ENCODE results near the gene CCDC146.
A peak's percentile ranks its signal among the peaks of the same experiment; 100 is the strongest.

CCDC146 gene

GRCh38 chr7:77335581-77335980, 213.2 kb downstream of the CCDC146 start:
- no peak for DNase-seq

- no peak for DNase-seq
Observed at GRCh38 chr7:77337456-77337990, 215.1 kb downstream of the CCDC146 start.

DNA sequence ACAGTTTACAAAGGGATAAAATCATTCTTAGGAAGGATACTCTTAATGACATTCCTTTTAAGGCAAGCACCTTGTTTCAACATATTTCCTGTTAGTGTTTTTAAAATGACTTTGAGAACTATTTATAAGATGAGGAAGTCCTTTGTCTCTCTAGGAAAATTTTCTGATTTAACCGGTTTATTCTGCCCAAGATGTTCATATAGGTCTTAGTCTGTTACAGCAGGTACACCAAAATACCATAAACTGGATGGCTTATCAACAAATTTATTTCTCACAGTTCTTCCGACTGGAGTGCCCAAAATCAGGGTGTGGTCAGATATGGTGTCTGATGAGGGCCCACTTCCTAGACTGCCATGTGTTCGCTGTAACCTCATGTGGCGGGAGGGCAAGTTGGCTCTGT, 215.8 kb downstream of the CCDC146 start:
- DNase-seq: no peak

GRCh38 chr7:77338883-77339629, 216.6 kb downstream of the CCDC146 start:
- DNase-seq: peak; percentile 25

GRCh38 chr7:77339726-77340125, 217.3 kb downstream of the CCDC146 start:
- no peak for DNase-seq
